Measurements from ENCODE around the gene SMARCD3. TPM values are rescaled to one million over a fixed set of nuclear protein-coding genes. Genes with fewer than 3 reads are reported as not detected.

The SMARCD3 gene
- polyA plus RNA-seq, result 9.6 and 10.6 TPM in 2 replicates

GRCh38 chr7:151248346-151249033 lies at the start of gene SMARCD3:
Gene SMARCD3 (minus strand): TSS chr7:151248694. CDS start chr7:151248562, 132 bp downstream.

GRCh38 chr7:151232091-151232916 lies 16.2 kb downstream of the SMARCD3 start, which contains the start of gene CHPF2:
Gene CHPF2 (plus strand): TSS chr7:151232483. CDS start chr7:151234012, 1,529 bp downstream.

GRCh38 chr7:151226875-151227782 lies 21.4 kb downstream of the SMARCD3 start, which contains the start of gene ABCF2:
Gene ABCF2 (minus strand): TSS chr7:151227205. CDS start chr7:151226458, 747 bp downstream.

GRCh38 chr7:151210087-151210854 lies 38.2 kb downstream of the SMARCD3 start, which contains the start of gene H2BK1:
Gene H2BK1 (minus strand): TSS chr7:151210488. CDS start chr7:151210318, 170 bp downstream.

Other genes with a start within 250 kb of the SMARCD3 start
- 2.2 TPM in 2 replicates for gene ATG9B, start 224.2 kb downstream of the SMARCD3 start, polyA plus RNA-seq
- gene ABCB8, start 220.2 kb downstream of the SMARCD3 start, polyA plus RNA-seq, result 2.3 and 3.6 TPM in 2 replicates
- gene ASIC3, start 200.2 kb downstream of the SMARCD3 start, polyA plus RNA-seq, result 3.1 and 3.3 TPM in 2 replicates
- 109 and 121 TPM in 2 replicates for gene CDK5, start 190.8 kb downstream of the SMARCD3 start, polyA plus RNA-seq
- 2.2 and 8.2 TPM in 2 replicates for gene SLC4A2, start 189.1 kb downstream of the SMARCD3 start, polyA plus RNA-seq
- gene FASTK, start 167.9 kb downstream of the SMARCD3 start, polyA plus RNA-seq, result 1.3 and 1.9 TPM in 2 replicates
- gene TMUB1, start 165.2 kb downstream of the SMARCD3 start, polyA plus RNA-seq, result 0.53 TPM in 1 of 2 replicates, not detected in the other
- 15.5 and 22.0 TPM in 2 replicates for gene AGAP3, start 162.2 kb downstream of the SMARCD3 start, polyA plus RNA-seq
- not detected in 2 replicates for gene GBX1, start 81.0 kb downstream of the SMARCD3 start, polyA plus RNA-seq
- gene ASB10, start 61.4 kb downstream of the SMARCD3 start, polyA plus RNA-seq, result not detected in 2 replicates
- gene H2BK1, start 38.2 kb downstream of the SMARCD3 start, polyA plus RNA-seq, result not detected in 2 replicates
- gene ABCF2, start 21.5 kb downstream of the SMARCD3 start, polyA plus RNA-seq, result 11.9 and 16.6 TPM in 2 replicates
- 0.94 and 2.9 TPM in 2 replicates for gene CHPF2, start 16.2 kb downstream of the SMARCD3 start, polyA plus RNA-seq
- gene NUB1, start 93.1 kb upstream of the SMARCD3 start, polyA plus RNA-seq, result 48.8 and 56.7 TPM in 2 replicates
- not detected in 2 replicates for gene WDR86, start 161.3 kb upstream of the SMARCD3 start, polyA plus RNA-seq
- gene CRYGN, start 191.4 kb upstream of the SMARCD3 start, polyA plus RNA-seq, result not detected in 2 replicates

Measured in Purkinje cell (primary cell).